NCI-H2171 treated with DMSO at 0.1 percent for 48 hours (cell line): ENCODE results near the gene PAM.
A peak's percentile ranks its signal among the peaks of the same experiment; 100 is the strongest.

Experiments
- DNase-seq: peaks from one replicate; lab custom pipeline; 2025; lab: John Stamatoyannopoulos, UW

Gene PAM

GRCh38 chr5:102754767-102755431 is at the start of gene PAM:
TSS of gene PAM (plus strand) at chr5:102755305. CDS start at chr5:102866196, 110,891 bp downstream.
- DNase-seq = peak; percentile 50

GRCh38 chr5:102711525-102712385 is 43.4 kb upstream of the PAM start:
- no peak for DNase-seq

GRCh38 chr5:102713278-102713677 is 41.8 kb upstream of the PAM start:
- no peak for DNase-seq

- DNase-seq = no peak
Measured at GRCh38 chr5:102713682-102714231, 41.3 kb upstream of the PAM start.

- DNase-seq = no peak
Measured at GRCh38 chr5:102715082-102715807, 39.9 kb upstream of the PAM start.

- no peak for DNase-seq
Measured at GRCh38 chr5:102716017-102716416, 39.1 kb upstream of the PAM start.

- no peak for DNase-seq
Measured at GRCh38 chr5:102718819-102719218, 36.3 kb upstream of the PAM start.

GRCh38 chr5:102719886-102720285 is 35.2 kb upstream of the PAM start:
- no peak for DNase-seq

- no peak for DNase-seq
Measured at GRCh38 chr5:102720969-102721368, 34.1 kb upstream of the PAM start.

GRCh38 chr5:102722931-102723330 is 32.2 kb upstream of the PAM start:
- no peak for DNase-seq

GRCh38 chr5:102731693-102732092 is 23.4 kb upstream of the PAM start:
- no peak for DNase-seq

GRCh38 chr5:102733534-102733933 is 21.6 kb upstream of the PAM start:
- DNase-seq = no peak

GRCh38 chr5:102737161-102737560 is 17.9 kb upstream of the PAM start:
- no peak for DNase-seq

- peak; percentile 20 for DNase-seq
Measured at GRCh38 chr5:102737805-102738469, 17.2 kb upstream of the PAM start.

- no peak for DNase-seq
Measured at GRCh38 chr5:102740515-102740914, 14.6 kb upstream of the PAM start.

- DNase-seq = no peak
Measured at GRCh38 chr5:102742215-102742614, 12.9 kb upstream of the PAM start.

- no peak for DNase-seq
Measured at GRCh38 chr5:102743900-102744299, 11.2 kb upstream of the PAM start.

- DNase-seq = no peak
Measured at GRCh38 chr5:102747386-102748166, 7.5 kb upstream of the PAM start.

GRCh38 chr5:102749416-102750030 is 5.6 kb upstream of the PAM start:
- no peak for DNase-seq

GRCh38 chr5:102750151-102750834 is 4.8 kb upstream of the PAM start:
- no peak for DNase-seq
